Central memory CD8-positive, alpha-beta T cell (primary cell): ENCODE results near the gene AXDND1.
"Not testable (repeated sequence)": the region's sequence is repeated elsewhere in the genome, so short reads cannot be mapped to it uniquely, and the experiment has no call there.

ENCODE experiments used
- ATAC-seq: fragments of 150-1000 bp; cut with Tn5 transposase; replicated peaks from 2 replicates; pipeline ENCODE4 v1.10.0; 2022; ENCODE audit warnings: mild to moderate bottlenecking, moderate FRiP score, moderate number of reproducible peaks; ENCODE audit not compliant: poor library complexity, severe bottlenecking; ENCODE audit errors: extremely low read depth
- DNase-seq, 2 donors: peaks; one replicate each; pipeline ENCODE4 v3.0.0; 2021; ENCODE audit warnings: low spot score in 2 of 2
- H3K27ac Mint-ChIP-seq: one replicate; pipeline ENCODE4 v1.8.0; 2022; ENCODE audit warnings: low read depth, mild to moderate bottlenecking, moderate library complexity, mixed read lengths
- H3K27me3 Mint-ChIP-seq: one replicate; pipeline ENCODE4 v1.8.0; 2022; ENCODE audit warnings: mixed read lengths
- H3K36me3 Mint-ChIP-seq: one replicate; pipeline ENCODE4 v1.8.0; 2022; ENCODE audit warnings: mild to moderate bottlenecking, moderate library complexity, mixed read lengths; ENCODE audit not compliant: insufficient read depth
- H3K4me1 Mint-ChIP-seq: one replicate; pipeline ENCODE4 v1.8.0; 2022; ENCODE audit warnings: mixed read lengths
- H3K4me3 Mint-ChIP-seq: one replicate; pipeline ENCODE4 v1.8.0; 2022; ENCODE audit warnings: mild to moderate bottlenecking, moderate library complexity, mixed read lengths
- H3K9me3 Mint-ChIP-seq: one replicate; pipeline ENCODE4 v1.8.0; 2022; ENCODE audit warnings: mixed read lengths

Gene AXDND1

DNA sequence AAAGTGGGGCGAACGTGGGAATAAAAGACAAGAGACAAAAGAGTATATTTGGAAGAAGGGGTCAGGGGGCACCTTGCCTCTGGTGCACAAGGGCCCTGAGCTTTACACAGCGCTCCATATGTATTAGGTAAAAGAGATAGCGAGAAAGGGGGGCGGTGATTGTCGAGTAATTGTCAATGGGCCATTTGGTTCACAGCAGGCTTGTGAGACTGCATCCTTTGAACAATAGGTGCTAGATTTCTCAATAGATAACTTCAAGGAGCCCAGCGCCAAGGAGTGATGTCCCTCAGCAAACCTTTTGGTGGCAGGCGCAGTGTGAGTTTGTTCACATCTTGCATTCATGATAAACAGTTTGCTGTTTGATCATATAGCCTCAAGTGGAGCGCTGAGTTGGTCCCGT, 77.1 kb downstream of the AXDND1 start:
- H3K36me3 Mint-ChIP-seq, H3K27ac Mint-ChIP-seq, H3K4me3 Mint-ChIP-seq, H3K4me1 Mint-ChIP-seq, ATAC-seq, H3K9me3 Mint-ChIP-seq, DNase-seq: not testable (repeated sequence)
- H3K27me3 Mint-ChIP-seq: peaks cover 12% of the 10 kb centered on the region

DNA sequence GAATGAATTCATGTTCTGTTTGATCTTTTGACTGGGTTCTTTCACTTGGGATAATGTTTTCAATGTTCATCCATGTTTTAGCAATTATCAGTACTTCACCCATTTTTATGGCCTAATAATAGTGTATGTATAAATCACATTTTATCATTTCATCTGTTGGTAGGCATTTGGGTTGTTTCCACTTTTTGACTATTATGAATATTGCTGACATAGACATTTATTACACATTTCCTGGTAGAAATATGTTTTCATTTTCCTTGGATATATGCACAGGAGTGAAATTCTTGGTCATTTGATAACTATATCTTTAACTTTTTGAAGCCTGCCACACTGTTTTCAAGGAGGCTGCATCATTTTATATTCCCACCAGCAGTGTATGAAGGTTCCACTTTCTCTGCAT, 79.8 kb downstream of the AXDND1 start:
- peaks cover 20% of the 10 kb centered on the region for H3K27me3 Mint-ChIP-seq
- ATAC-seq: no peak

DNA sequence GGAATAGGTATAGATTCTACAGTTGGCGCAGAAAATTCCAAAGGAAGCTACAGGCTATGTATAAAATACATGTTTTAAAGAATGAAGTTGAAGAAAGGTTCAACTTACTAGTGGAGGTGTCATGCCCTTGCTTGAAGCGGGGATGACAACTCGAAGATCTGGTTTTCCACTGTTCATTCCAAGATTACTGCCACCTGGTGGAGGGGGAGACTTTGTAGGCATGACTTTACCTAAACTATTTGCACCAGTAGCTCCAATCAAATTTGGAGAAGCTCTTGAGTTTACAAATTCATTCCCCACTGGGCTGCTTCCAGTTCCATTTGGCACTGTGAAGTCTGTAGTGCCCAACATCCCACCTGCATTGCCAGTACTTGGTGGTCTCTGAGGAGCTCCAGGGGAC, 81.7 kb downstream of the AXDND1 start:
- H3K9me3 Mint-ChIP-seq: no peaks in the 10 kb centered on the region
- H3K27me3 Mint-ChIP-seq: peaks cover 38% of the 10 kb centered on the region
- ATAC-seq: no peak
- DNase-seq: no peak
- no peak overlapping the region for H3K27ac Mint-ChIP-seq
- no peak overlapping the region for H3K4me3 Mint-ChIP-seq
- H3K36me3 Mint-ChIP-seq: no peaks in the 10 kb centered on the region
- no peaks in the 10 kb centered on the region for H3K4me1 Mint-ChIP-seq

More for the DNA sequence above, 79.8 kb downstream of the AXDND1 start:
- no peak overlapping the region for H3K27ac Mint-ChIP-seq
- H3K9me3 Mint-ChIP-seq: no peaks in the 10 kb centered on the region
- no peak overlapping the region for H3K4me3 Mint-ChIP-seq
- H3K4me1 Mint-ChIP-seq: no peaks in the 10 kb centered on the region
- H3K36me3 Mint-ChIP-seq: no peaks in the 10 kb centered on the region
- no peak for DNase-seq

DNA sequence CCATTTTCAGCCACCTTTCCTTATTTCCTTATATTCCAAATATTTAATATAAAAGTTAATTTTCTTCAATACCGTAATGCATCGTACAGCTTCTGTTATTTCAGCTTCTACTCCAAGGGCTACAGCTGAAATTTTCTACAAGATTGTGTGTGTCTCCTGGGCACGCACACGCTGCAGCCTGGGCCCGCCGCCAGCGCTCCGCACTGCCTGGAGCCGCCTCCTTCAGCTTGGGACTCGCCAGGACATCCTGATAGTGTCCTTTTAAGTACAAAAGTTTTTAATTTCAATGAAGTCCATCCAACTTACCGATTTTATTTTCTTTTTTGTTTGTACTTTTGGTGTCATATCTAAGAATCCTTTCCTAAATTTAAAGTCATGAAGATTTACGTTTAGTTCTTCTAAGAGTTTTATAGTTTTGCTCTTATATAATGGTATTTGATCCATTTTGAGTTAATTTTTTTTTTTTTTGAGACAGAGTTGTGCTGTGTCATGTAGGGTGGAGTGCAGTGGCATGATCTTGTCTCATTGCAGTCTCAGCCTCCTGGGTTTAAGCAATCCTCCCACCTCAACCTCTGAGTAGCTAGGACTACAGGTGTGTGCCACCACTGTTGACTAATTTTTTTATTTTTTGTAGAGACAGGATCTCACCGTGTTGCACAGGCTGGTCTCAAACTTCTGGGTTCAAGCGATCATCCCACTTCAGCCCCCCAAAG, 82.8 kb downstream of the AXDND1 start:
- H3K27me3 Mint-ChIP-seq: peaks cover 38% of the 10 kb centered on the region
- no peaks in the 10 kb centered on the region for H3K36me3 Mint-ChIP-seq
- DNase-seq (no peak), ATAC-seq (no peak)
- no peak overlapping the region for H3K27ac Mint-ChIP-seq
- no peaks in the 10 kb centered on the region for H3K4me1 Mint-ChIP-seq
- H3K4me3 Mint-ChIP-seq: no peak overlapping the region
- H3K9me3 Mint-ChIP-seq: no peaks in the 10 kb centered on the region

DNA sequence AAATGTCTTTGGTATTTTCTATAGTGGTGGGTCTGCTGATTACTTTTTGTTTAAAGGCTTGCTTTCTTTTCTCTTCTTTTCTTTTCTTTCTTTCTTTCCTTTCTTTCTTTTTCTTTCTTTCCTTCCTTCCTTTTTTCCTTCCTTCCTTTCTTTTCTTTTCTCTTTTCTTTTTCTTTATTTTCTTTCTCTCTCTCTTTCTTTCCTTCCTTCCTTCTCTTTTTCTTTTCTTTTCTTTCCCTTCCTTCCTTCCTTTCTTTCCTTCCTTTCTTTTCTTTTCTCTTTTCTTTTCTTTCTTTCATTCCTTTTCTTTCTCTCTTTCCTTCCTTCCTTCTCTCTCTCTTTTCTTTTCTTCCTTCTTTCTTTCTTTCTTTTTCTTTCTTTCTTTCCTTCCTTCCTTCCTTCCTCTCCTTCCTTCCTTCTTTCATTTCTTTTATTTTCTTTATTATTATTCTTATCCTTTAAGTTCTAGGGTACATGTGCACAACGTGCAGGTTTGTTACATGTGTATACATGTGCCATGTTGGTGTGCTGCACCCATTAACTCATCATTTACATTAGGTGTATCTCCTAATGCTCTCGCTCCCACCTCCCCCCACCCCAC, 93.9 kb downstream of the AXDND1 start:
- not testable (repeated sequence) for H3K27ac Mint-ChIP-seq, H3K4me1 Mint-ChIP-seq, H3K9me3 Mint-ChIP-seq, ATAC-seq, H3K36me3 Mint-ChIP-seq, DNase-seq, H3K4me3 Mint-ChIP-seq
- H3K27me3 Mint-ChIP-seq: peaks cover 23% of the 10 kb centered on the region

DNA sequence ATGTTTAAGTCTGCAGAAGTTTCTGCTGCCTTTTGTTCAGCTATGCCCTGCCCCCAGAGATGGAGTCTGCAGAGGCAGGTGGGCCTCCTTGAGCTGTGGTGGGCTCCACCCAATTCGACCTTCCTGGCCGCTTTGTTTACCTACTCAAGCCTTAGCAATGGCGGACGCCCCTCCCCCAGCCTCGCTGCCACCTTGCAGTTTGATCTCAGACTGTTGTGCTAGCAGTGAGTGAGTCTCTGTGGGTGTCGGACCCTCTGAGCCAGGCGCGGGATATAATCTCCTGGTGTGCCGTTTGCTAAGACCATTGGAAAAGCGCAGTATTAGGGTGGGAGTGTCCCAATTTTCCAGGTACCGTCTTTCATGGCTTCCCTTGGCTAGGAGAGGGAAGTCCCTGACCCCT, 99.9 kb downstream of the AXDND1 start:
- DNase-seq, H3K36me3 Mint-ChIP-seq: not testable (repeated sequence)
- H3K9me3 Mint-ChIP-seq: peaks cover 10% of the 10 kb centered on the region

DNA sequence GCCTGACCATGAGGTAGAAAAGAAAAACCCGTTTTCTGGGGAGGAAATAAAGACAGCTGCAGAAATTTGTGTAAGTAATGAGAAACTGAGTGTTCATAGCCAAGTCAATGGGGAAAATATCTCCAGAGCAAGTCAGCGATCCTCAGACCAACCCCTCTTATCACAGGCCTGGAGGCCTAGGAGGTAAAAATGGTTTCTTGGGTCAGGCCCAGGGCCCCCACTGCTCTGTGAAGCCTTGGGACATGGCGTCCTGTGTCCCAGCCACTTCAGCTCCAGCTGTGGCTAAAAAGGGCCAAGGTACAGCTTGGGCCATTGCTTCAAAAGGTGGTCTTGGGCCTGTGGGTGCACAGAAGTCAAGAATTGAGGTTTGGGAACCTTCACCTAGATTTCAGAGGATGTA, 108.9 kb downstream of the AXDND1 start:
- DNase-seq: no peak
- H3K36me3 Mint-ChIP-seq: no peaks in the 10 kb centered on the region
- H3K27me3 Mint-ChIP-seq: no peaks in the 10 kb centered on the region
- H3K9me3 Mint-ChIP-seq: peaks cover 33% of the 10 kb centered on the region
- no peak overlapping the region for H3K4me3 Mint-ChIP-seq
- H3K4me1 Mint-ChIP-seq: no peaks in the 10 kb centered on the region
- no peak overlapping the region for H3K27ac Mint-ChIP-seq
- ATAC-seq: no peak

More for the DNA sequence above, 99.9 kb downstream of the AXDND1 start:
- H3K4me3 Mint-ChIP-seq, H3K4me1 Mint-ChIP-seq, H3K27ac Mint-ChIP-seq, ATAC-seq: not testable (repeated sequence)
- H3K27me3 Mint-ChIP-seq: peaks cover 29% of the 10 kb centered on the region

DNA sequence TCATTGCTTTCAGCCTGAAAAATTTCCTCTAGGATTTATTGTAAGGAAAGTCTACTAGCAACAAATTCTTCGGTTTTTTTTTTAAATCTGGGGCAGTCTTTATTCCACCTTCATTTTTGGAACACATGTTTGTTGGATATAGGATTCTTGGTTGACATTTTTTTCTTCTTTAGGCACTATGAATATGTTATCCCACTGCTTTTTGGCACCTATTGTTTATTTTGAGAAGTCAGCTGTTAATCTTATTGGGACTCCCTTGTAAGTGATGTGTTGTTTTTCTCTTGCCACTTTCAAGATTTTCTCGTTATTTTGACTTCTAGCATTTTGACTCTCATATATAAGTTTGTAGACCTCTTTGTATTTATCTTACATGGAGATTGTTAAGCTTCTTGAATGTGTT, 110.7 kb downstream of the AXDND1 start:
- no peak for ATAC-seq
- H3K27me3 Mint-ChIP-seq: no peaks in the 10 kb centered on the region
- no peak overlapping the region for H3K4me3 Mint-ChIP-seq

DNA sequence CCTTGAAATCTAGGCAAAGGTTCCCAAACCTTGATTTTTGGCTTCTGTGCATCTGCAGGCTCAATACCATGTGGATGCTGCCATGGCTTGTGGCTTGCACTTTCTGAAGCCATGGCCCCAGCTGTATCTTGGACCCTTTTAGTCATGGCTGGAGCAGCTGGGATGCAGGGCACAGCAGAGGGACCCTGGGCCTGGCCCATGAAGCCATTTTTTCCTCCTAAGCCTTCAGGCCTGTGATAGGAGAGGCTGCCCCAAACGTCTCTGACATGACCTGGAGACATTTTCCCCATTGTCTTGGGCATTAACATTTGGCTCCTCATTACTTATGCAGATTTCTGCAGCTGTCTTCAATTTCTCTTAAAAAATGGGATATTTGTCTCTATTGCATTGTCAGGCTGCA, 112.6 kb downstream of the AXDND1 start:
- no peaks in the 10 kb centered on the region for H3K36me3 Mint-ChIP-seq
- H3K9me3 Mint-ChIP-seq: peaks cover 36% of the 10 kb centered on the region
- no peak overlapping the region for H3K4me3 Mint-ChIP-seq
- DNase-seq (no peak), ATAC-seq (no peak)
- H3K27ac Mint-ChIP-seq: no peak overlapping the region
- H3K27me3 Mint-ChIP-seq: no peaks in the 10 kb centered on the region
- H3K4me1 Mint-ChIP-seq: no peaks in the 10 kb centered on the region

More for the DNA sequence above, 110.7 kb downstream of the AXDND1 start:
- peaks cover 36% of the 10 kb centered on the region for H3K9me3 Mint-ChIP-seq
- no peak for DNase-seq
- no peak overlapping the region for H3K27ac Mint-ChIP-seq
- no peaks in the 10 kb centered on the region for H3K36me3 Mint-ChIP-seq
- H3K4me1 Mint-ChIP-seq: no peaks in the 10 kb centered on the region

DNA sequence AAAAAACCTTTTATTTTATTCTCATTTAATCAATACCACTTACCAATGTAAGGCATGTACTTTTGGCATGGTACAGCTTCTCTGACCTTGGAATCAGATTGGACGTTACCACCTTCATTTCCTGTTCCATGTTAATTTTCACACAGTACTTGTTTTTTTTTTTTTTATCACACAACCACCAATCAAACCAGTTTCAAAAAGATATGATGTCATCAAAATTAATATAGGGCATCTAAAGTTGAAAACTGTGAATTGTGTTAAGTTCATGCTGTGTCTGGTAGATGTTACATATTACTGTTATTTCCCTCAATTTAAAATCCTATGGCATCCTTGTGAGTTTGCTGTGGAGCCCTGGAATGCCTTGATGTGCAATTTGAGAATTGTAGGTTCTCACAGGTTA, 124.8 kb downstream of the AXDND1 start:
- no peak for DNase-seq
- Mint-ChIP-seq H3K27ac (no peak overlapping the region), H3K27me3 (no peaks in the 10 kb centered on the region), H3K4me3 (no peak overlapping the region), H3K4me1 (no peaks in the 10 kb centered on the region), H3K36me3 (no peaks in the 10 kb centered on the region), H3K9me3 (peaks cover 11% of the 10 kb centered on the region)
- ATAC-seq: no peak

DNA sequence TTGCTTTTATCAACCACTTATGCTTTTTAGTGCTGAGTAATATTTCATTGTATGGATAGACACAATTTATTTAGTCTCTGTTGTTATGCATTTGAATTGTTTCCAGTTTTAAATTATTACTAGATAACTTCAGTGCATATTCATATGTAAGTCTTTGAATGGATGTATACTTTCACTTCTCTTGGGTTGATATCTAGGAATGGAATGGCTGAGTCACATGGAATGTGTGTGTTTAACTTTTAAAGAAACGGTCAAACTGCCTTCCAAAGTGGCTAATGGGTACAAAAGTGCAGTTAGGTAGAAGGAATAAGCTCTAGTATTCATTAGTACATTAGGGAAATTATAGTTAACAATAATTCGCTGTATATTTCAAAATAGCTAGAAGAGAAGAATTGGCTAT, 127.6 kb downstream of the AXDND1 start:
- ATAC-seq (no peak), DNase-seq (no peak)
- Mint-ChIP-seq H3K27me3 (peaks cover 22% of the 10 kb centered on the region), H3K27ac (no peak overlapping the region), H3K4me1 (no peaks in the 10 kb centered on the region), H3K36me3 (no peaks in the 10 kb centered on the region), H3K9me3 (peaks cover 6% of the 10 kb centered on the region), H3K4me3 (no peak overlapping the region)

DNA sequence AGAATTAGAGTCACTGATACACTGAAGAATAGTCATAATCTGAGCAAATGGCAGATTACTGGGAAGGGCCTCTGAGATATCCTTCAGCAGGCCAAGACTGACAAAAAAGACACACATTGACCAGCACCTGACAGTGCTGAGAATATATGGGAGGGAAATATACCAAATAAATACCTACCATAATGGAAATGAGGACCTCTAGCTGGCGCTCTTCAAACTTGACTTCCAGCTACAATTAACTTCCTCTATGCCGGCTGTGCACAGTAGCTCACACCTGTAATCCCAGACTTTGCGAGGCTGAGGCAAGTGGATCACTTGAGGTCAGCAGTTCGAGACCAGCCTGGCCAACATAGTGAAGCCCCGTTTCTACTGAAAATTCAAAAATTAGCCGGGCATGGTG, 140.4 kb downstream of the AXDND1 start:
- Mint-ChIP-seq H3K36me3 (no peaks in the 10 kb centered on the region), H3K27me3 (no peaks in the 10 kb centered on the region)
- no peak for DNase-seq

DNA sequence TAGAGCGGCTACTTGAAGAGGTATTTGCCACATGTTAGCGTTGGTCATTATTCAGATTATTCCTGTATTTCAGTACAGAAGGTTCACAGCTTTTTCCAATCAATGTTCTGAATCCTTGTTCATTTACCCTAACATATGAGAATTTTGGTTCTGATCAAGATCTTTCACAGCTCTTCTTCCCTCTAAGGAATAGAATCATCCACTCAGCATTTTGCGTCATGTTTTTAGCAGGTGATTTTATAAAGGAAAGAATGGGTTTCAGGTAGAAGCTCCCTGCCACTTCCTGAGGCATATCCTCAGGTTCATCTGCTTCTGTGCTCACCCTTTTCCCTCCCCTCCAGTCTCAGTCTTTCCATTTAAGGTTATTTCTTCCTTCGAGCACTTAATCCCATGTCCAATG, 143.6 kb downstream of the AXDND1 start:
- Mint-ChIP-seq H3K36me3 (no peaks in the 10 kb centered on the region), H3K27ac (no peak overlapping the region), H3K4me3 (no peak overlapping the region), H3K9me3 (peaks cover 5% of the 10 kb centered on the region), H3K4me1 (no peaks in the 10 kb centered on the region), H3K27me3 (peaks cover 5% of the 10 kb centered on the region)
- ATAC-seq (no peak), DNase-seq (no peak)

More for the DNA sequence above, 140.4 kb downstream of the AXDND1 start:
- H3K9me3 Mint-ChIP-seq: no peaks in the 10 kb centered on the region
- no peak overlapping the region for H3K4me3 Mint-ChIP-seq
- no peak for ATAC-seq
- H3K4me1 Mint-ChIP-seq: no peaks in the 10 kb centered on the region
- no peak overlapping the region for H3K27ac Mint-ChIP-seq
